Heart left ventricle (tissue), 16 donors: ENCODE data around the gene PPHLN1. TPM values are rescaled to one million over a fixed set of nuclear protein-coding genes. Genes with fewer than 3 reads are reported as not detected.

ENCODE experiments used
- ATAC-seq, 4 donors: fragments of 200-7000 bp; cut with Tn5 transposase; one replicate each; pipeline ENCODE4 v1.9.1; 2020 to 2022; ENCODE audit warnings: moderate library complexity in 4 of 4, mild to moderate bottlenecking in 3 of 4, moderate number of reproducible peaks in 1 of 4
- DNase-seq, 5 donors: peaks; one replicate each; pipeline ENCODE4 v3.0.0-alpha.2; 2020
- H3K27ac ChIP-seq, 12 donors: fragments of 200-600 bp; sonication (generic) in 4 of 12; one replicate each; pipeline versions ENCODE4 v1.5.0 to v1.8.0; 2016 to 2022; ENCODE audit warnings: mild to moderate bottlenecking in 2 of 12
- H3K27me3 ChIP-seq, 9 donors: fragments of 200-600 bp; sonication (generic) in 2 of 9; one replicate each; pipeline versions ENCODE4 v1.5.1 to v1.8.0; 2016 to 2022; ENCODE audit warnings: mild to moderate bottlenecking in 3 of 9
- H3K36me3 ChIP-seq, 9 donors: fragments of 200-600 bp; sonication (generic) in 2 of 9; one replicate each; pipeline versions ENCODE4 v1.5.0 to v1.8.0; 2018 to 2022; ENCODE audit warnings: mild to moderate bottlenecking in 2 of 9
- H3K4me1 ChIP-seq, 12 donors: fragments of 200-600 bp; sonication (generic) in 4 of 12; one replicate each; pipeline versions ENCODE4 v1.5.0 to v1.8.0; 2016 to 2022; ENCODE audit warnings: mild to moderate bottlenecking in 3 of 12
- H3K4me3 ChIP-seq, 12 donors: fragments of 200-600 bp; sonication (generic) in 4 of 12; one replicate each; pipeline versions ENCODE4 v1.5.0 to v1.8.0; 2017 to 2022; ENCODE audit warnings: mild to moderate bottlenecking in 9 of 12, moderate library complexity in 4 of 12
- H3K9me3 ChIP-seq, 12 donors: fragments of 200-600 bp; sonication (generic) in 4 of 12; one replicate each; pipeline versions ENCODE4 v1.5.0 to v1.8.0; 2016 to 2022; ENCODE audit warnings: mild to moderate bottlenecking in 1 of 12
- CTCF ChIP-seq, 12 donors: fragments of 200-600 bp; sonication (generic) in 4 of 12; IDR thresholded peaks; one replicate each; pipeline versions ENCODE4 v1.5.0 to v1.8.0; 2018 to 2022; ENCODE audit warnings: antibody characterized with exemption in 12 of 12, mild to moderate bottlenecking in 5 of 12
- POLR2A ChIP-seq, 2 donors: fragments of 450-650 bp; IDR thresholded peaks; one replicate each; pipeline ENCODE4 v1.6.1; 2017; ENCODE audit warnings: antibody characterized with exemption in 2 of 2, mild to moderate bottlenecking in 2 of 2, moderate library complexity in 2 of 2
- WGBS, 4 donors: extraction: QIAGEN DNeasy Blood & Tissue Kit in 2 of 4; methylation state at CpG; one replicate each; pipeline versions ENCODE4 v1.1.5 to v1.1.7; 2013 to 2018; 5-methylcytosine and 5-hydroxymethylcytosine counted together
- intact Hi-C, 10 donors: fragments of 100-400 bp; cut with DNase I; formaldehyde crosslinking; loops; one replicate each; pipeline versions ENCODE4 v1.11.1 to v1.14.2; 2022
- long read RNA-seq, 3 donors: library from polyadenylated mRNA; unstranded; transcript quantifications; one replicate each; pipeline ENCODE4 v2.0.0, GENCODE V29; 2020 to 2021
- polyA plus RNA-seq, 2 donors: library from polyadenylated mRNA; stranded (reverse); fragments of 200-250 nt; gene quantifications; one replicate each; pipeline ENCODE4 v1.2.3, GENCODE V29; 2013
- total RNA-seq, 9 donors: library from RNA; depleted of rRNA in 2 of 9; stranded (reverse); fragments of >200 nt in 2 of 9; fragmentation: NEBNext Ultra II Directional in 3 of 9; extraction: Animal tissue kit (Norgen Biotek cat#: 25700) in 3 of 9; gene quantifications; one replicate each; pipeline versions ENCODE4 v1.1.0 to v1.2.4, GENCODE V29; 2016 to 2023
- donor health status: ischemic (EF 13 %, LVEDD 7.1; RV severe dilation, severe dysfunction).
- donor health status: healthy with polysubstance abuse.
- donor health status: DM: no; HTN: yes; CAD: no.
- donor health status: DM: no; HTN: no; CAD: no.
- donor health status: ischemic (EF 25% LVEDD 6.9; RV normal size, moderate dysfunction).
- donor health status: ischemic (EF 25% LVEDD 5.7; RV mildly dilated, moderate dysfunction).
- donor health status: healthy.
- donor health status: DM: yes; HTN: yes; CAD: no.
- donor health status: ischemic (EF 35%, LVEDD 5.7; RV mildly dilated, moderate dysfunction).
- donor health status: nonischemic (EF 11% LVEDD 7.7; RV severe dilation, severe dysfunction).
- donor health status: DM: yes; HTN: yes; CAD: no.
- donor health status: PGD.
- donor health status: ischemic (EF 29% LVEDD 5.4; RV normal size, mild dysfunction).
- donor health status: nonischemic (EF 23%, LVEDD 6.1; RV moderate dilation, normal function).

The PPHLN1 gene, protein sequence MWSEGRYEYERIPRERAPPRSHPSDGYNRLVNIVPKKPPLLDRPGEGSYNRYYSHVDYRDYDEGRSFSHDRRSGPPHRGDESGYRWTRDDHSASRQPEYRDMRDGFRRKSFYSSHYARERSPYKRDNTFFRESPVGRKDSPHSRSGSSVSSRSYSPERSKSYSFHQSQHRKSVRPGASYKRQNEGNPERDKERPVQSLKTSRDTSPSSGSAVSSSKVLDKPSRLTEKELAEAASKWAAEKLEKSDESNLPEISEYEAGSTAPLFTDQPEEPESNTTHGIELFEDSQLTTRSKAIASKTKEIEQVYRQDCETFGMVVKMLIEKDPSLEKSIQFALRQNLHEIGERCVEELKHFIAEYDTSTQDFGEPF
- total RNA-seq (10 to 100 TPM; 25.5 to 41.1 (median 35.6) TPM), polyA plus RNA-seq (10 to 100 TPM; 21.4 to 35.6 TPM)
- long read RNA-seq, donor 1, partial matches to known transcripts, result 6 of 12 reads
- long read RNA-seq, donor 1, other reads (novel, unspliced or antisense), result 2 of 12 reads
- long read RNA-seq, donor 2, transcript PPHLN1-224 (10 exons, 1,863 nt), result minor isoform, 5 of 48 reads
- long read RNA-seq, donor 2, transcript PPHLN1-204 (10 exons, 1,643 nt), result major isoform, 6 of 48 reads
- long read RNA-seq, donor 2, partial matches to known transcripts, result 17 of 48 reads
- long read RNA-seq, donor 2, other reads (novel, unspliced or antisense), result 15 of 48 reads
- long read RNA-seq, donor 3, partial matches to known transcripts, result 4 of 11 reads
- long read RNA-seq, donor 3, other reads (novel, unspliced or antisense), result 3 of 11 reads

DNA sequence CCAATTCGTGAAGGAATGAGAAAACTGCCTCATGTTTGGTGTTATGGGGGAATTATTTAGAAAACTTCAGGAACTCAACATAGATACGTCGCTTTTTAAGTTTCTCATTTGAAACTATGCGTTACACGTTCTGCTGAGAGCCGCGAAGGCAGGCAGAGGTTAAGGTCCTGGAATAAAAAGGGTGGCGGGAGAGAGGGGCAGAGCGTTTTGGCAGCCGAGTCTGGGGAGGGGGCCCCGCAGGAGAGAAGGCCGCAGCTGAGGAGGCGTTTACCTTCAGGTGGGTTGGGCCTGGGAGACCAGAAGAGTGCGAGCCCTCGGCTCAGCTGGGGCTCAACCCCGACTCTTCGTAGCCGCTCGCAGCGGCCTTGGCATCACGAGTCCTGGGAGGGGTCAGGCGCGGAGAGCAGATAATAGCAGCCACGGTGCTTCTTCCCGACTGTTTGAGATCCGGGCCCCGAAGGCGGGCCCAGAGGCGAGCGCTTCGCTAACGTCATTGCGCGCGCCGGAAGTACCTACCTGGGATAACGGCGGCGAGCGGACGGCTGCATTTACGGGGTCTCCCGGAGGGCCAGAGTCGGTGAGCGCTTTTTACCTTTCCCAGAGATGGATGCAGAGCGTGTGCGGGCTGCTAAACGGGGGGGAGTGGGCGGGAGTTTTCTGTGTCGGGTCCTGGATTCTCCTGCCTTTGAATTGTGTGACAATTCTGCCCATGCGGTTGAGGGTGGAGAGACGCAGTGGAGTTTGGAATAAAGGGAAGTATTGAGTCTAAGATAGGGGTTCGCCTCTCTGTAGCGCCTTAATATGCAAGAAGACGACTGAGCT, at the start of gene PPHLN1, which contains the start of gene ZCRB1:
Gene PPHLN1 (plus strand): TSS at position 515 of the 822 bp plus-strand sequence. CDS start 9,736 bp downstream, outside the sequence.
Gene ZCRB1 (minus strand): TSS at position 442 of the 822 bp plus-strand sequence. CDS start 1,992 bp downstream, outside the sequence.
- H3K36me3 ChIP-seq, result peaks cover 0 to 29% (median 15%) of the 10 kb centered on the region in 9 donors
- H3K4me3 ChIP-seq, result peak within 1 kb of the TSS; percentile 47 to 96 (median 76)
- TF ChIP-seq POLR2A (IDR thresholded peaks at IDR 0.05) (peak in 1 of 2 donors; percentile 60), CTCF (IDR thresholded peaks at IDR 0.05) (no peak)
- H3K27ac ChIP-seq, result peak within 1 kb of the TSS; percentile 43 to 90 (median 82)
- H3K9me3 ChIP-seq, result no peaks in the 10 kb centered on the region
- H3K4me1 ChIP-seq, result peaks cover 4 to 38% (median 25%) of the 10 kb centered on the region in 12 donors
- ATAC-seq, result peak; percentile 94 to 98 (median 98)
- H3K27me3 ChIP-seq, result no peaks in the 10 kb centered on the region
- intact Hi-C loops, result loop anchor here in 9 of 10 donors (2.0 to 10.0 kb wide), 5 partner anchors 87 to 195 kb away; partner anchors contain the start of genes YAF2 (in 7 of the 9) and GXYLT1 (in 3 of the 9)
- DNase-seq, result peak; percentile 83 to 89 (median 88)
- WGBS, 4 donors, result 0 to 1% (median 1%) methylated on average over 48 to 55 of the region's 55 CpGs

DNA sequence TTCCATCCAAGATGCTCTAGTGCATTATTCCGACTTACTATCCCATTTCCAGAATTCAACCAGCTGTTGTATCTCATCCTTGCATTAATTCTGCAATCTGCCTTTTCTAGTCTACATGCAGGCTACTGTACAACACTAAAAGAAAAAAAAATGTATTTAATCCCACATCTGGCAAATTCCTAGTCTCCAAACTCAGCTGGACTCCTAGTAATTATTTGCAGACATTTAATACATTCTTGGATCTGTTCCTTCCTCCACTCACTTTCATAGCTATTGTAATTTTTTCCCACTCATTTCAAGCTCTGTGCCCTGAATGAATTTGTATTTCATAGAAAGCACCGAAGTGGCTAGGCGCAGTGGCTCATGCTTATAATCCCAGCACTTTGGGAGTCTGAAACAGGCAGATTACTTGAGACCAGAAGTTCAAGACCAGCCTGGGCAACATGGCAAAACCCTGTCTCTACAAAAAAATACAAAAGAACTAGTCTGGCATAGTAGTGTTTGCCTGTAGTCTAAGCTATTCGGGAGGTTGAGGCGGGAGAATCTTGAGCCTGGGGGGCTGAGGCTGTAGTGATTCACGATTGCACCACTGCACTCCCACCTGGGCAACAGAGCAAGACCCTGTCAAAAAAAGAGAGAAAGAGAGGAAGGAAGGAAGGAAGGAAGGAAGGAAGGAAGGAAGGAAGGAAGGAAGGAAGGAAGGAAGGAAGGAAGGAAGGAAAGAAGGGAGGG, 48.4 kb upstream of the PPHLN1 start:
- Histone ChIP-seq H3K9me3 (no peaks in the 10 kb centered on the region), H3K4me3 (no peak overlapping the region), H3K4me1 (peaks cover 0 to 5% (median 0%) of the 10 kb centered on the region in 12 donors), H3K36me3 (no peaks in the 10 kb centered on the region), H3K27me3 (no peaks in the 10 kb centered on the region), H3K27ac (no peak overlapping the region)
- TF ChIP-seq POLR2A (IDR thresholded peaks at IDR 0.05), result no peak
- no peak for TF ChIP-seq CTCF (IDR thresholded peaks at IDR 0.05)
- ATAC-seq (no peak), DNase-seq (no peak)
- intact Hi-C loops, result no loop called here
- 79 to 86% (median 81%) methylated on average over 6 of the region's 6 CpGs for WGBS, 4 donors

GRCh38 chr12:42278128-42278510, 47.8 kb upstream of the PPHLN1 start:
- Histone ChIP-seq H3K4me1 (peaks cover 0 to 5% (median 0%) of the 10 kb centered on the region in 12 donors), H3K9me3 (no peaks in the 10 kb centered on the region), H3K36me3 (no peaks in the 10 kb centered on the region), H3K27ac (no peak overlapping the region), H3K4me3 (no peak overlapping the region), H3K27me3 (no peaks in the 10 kb centered on the region)
- intact Hi-C loops, result no loop called here
- no peak for TF ChIP-seq POLR2A (IDR thresholded peaks at IDR 0.05)
- no peak for TF ChIP-seq CTCF (IDR thresholded peaks at IDR 0.05)
- no peak for ATAC-seq
- no peak for DNase-seq
